ENCODE measurements around the gene DUSP3. TPM values are rescaled to one million over a fixed set of nuclear protein-coding genes. Genes with fewer than 3 reads are reported as not detected.
A peak's percentile ranks its signal among the peaks of the same experiment; 100 is the strongest.

DUSP3 gene
- total and polyA plus RNA-seq, 11 donors = 208 to 363 (median 267) TPM

GRCh38 chr17:43769426-43769825 lies 9.4 kb downstream of the DUSP3 start:
- 91 to 93% (median 92%) methylated on average over 15 to 16 of the region's 16 CpGs for WGBS, 4 donors
- H3K9me3 ChIP-seq = no peaks in the 10 kb centered on the region
- H3K36me3 ChIP-seq = peaks cover 0 to 93% (median 79%) of the 10 kb centered on the region in 9 donors
- ATAC-seq (peak in 3 of 4 donors; percentile 1 to 4 (median 2)), DNase-seq (no peak)
- no peak for TF ChIP-seq POLR2A (IDR thresholded peaks at IDR 0.05)
- TF ChIP-seq, protein P1, sequence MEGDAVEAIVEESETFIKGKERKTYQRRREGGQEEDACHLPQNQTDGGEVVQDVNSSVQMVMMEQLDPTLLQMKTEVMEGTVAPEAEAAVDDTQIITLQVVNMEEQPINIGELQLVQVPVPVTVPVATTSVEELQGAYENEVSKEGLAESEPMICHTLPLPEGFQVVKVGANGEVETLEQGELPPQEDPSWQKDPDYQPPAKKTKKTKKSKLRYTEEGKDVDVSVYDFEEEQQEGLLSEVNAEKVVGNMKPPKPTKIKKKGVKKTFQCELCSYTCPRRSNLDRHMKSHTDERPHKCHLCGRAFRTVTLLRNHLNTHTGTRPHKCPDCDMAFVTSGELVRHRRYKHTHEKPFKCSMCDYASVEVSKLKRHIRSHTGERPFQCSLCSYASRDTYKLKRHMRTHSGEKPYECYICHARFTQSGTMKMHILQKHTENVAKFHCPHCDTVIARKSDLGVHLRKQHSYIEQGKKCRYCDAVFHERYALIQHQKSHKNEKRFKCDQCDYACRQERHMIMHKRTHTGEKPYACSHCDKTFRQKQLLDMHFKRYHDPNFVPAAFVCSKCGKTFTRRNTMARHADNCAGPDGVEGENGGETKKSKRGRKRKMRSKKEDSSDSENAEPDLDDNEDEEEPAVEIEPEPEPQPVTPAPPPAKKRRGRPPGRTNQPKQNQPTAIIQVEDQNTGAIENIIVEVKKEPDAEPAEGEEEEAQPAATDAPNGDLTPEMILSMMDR (IDR thresholded peaks at IDR 0.05) = no peak
- H3K27me3 ChIP-seq = no peaks in the 10 kb centered on the region
- H3K27ac ChIP-seq = peak overlapping the region in 8 of 12 donors; percentile 20 to 81 (median 58)
- intact Hi-C loops (cut with DNase I) = loop anchor here in 2 of 10 donors (10.0 kb wide), 1 partner anchor 195 kb away; no protein-coding TSS in a partner anchor
- no peak overlapping the region for H3K4me3 ChIP-seq
- peaks cover 0 to 90% (median 31%) of the 10 kb centered on the region in 12 donors for H3K4me1 ChIP-seq

DNA sequence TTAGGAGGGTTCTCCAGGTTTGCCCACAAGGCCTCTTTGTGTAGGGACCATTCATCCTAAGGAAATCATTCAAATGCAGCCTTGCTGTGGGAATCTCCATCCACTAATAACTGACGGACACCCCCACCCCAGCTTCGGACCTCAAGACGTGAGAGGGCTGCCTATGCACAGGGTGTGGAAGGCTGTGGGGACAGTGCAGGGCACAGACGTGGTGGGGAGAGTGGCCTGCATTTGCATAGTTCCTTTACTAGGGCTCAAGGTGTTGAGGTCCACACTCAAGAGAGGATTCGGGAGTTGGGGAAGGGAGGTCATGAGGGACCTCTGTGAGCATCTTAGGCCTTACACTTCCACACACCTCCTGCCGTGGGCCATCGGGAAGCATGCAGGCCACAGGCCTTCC lies 9.8 kb downstream of the DUSP3 start:
- intact Hi-C loops (cut with DNase I) = loop anchor here in 2 of 10 donors (10.0 kb wide), 1 partner anchor 194 kb away; no protein-coding TSS in a partner anchor
- Histone ChIP-seq H3K4me3 (no peak overlapping the region), H3K9me3 (no peaks in the 10 kb centered on the region), H3K36me3 (peaks cover 0 to 88% (median 76%) of the 10 kb centered on the region in 9 donors), H3K27ac (peak overlapping the region in 9 of 12 donors; percentile 29 to 81 (median 53)), H3K4me1 (peaks cover 0 to 89% (median 31%) of the 10 kb centered on the region in 12 donors), H3K27me3 (no peaks in the 10 kb centered on the region)
- WGBS, 4 donors = 83 to 91% (median 87%) methylated on average over 7 of the region's 7 CpGs
- TF ChIP-seq, protein P1 (IDR thresholded peaks at IDR 0.05) = no peak
- TF ChIP-seq POLR2A (IDR thresholded peaks at IDR 0.05) = no peak
- peak in 2 of 4 donors; percentile 4 for ATAC-seq
- no peak for DNase-seq

- Histone ChIP-seq H3K4me1 (peaks cover 0 to 83% (median 29%) of the 10 kb centered on the region in 12 donors), H3K9me3 (no peaks in the 10 kb centered on the region), H3K27me3 (no peaks in the 10 kb centered on the region), H3K4me3 (no peak overlapping the region), H3K36me3 (peaks cover 0 to 83% (median 71%) of the 10 kb centered on the region in 9 donors), H3K27ac (peak overlapping the region in 8 of 12 donors; percentile 30 to 81 (median 58))
- peak in 4 of 5 donors; percentile 68 to 84 (median 78) for DNase-seq
- peak; percentile 61 to 85 (median 78) for ATAC-seq
- intact Hi-C loops (cut with DNase I) = loop anchor here in 2 of 10 donors (10.0 kb wide), 1 partner anchor 194 kb away; no protein-coding TSS in a partner anchor
- 19 to 38% (median 28%) methylated on average over 9 of the region's 9 CpGs for WGBS, 4 donors
- TF ChIP-seq, protein P1 (IDR thresholded peaks at IDR 0.05) = no peak
- no peak for TF ChIP-seq POLR2A (IDR thresholded peaks at IDR 0.05)
Observed at GRCh38 chr17:43768382-43768781, 10.4 kb downstream of the DUSP3 start.

DNA sequence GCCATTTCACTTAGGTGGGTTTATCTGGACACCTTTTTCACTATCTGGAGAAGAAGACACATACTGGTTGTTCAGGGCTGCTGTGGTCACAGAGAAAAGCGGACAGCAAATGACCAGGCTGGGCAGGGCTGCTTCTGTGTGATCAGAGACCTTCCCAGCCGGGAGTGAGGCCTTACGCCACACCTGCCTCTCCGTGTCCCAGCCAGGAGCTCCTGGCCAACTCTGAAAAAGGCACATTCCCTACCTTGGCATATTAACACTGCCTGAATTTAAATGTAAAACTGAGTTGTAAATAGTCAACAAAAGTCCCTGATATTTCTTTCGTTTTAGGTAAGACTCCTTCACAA lies 11.1 kb downstream of the DUSP3 start:
- ATAC-seq = no peak
- WGBS, 4 donors = 62 to 82% (median 75%) methylated on average over 5 of the region's 5 CpGs

More for the DNA sequence above, 11.1 kb downstream of the DUSP3 start:
- H3K27me3 ChIP-seq = no peaks in the 10 kb centered on the region
- peaks cover 0 to 76% (median 64%) of the 10 kb centered on the region in 9 donors for H3K36me3 ChIP-seq
- no peak for DNase-seq
- H3K9me3 ChIP-seq = no peaks in the 10 kb centered on the region
- intact Hi-C loops (cut with DNase I) = loop anchor here in 2 of 10 donors (10.0 kb wide), 1 partner anchor 193 kb away; no protein-coding TSS in a partner anchor
- H3K27ac ChIP-seq = peak overlapping the region in 6 of 12 donors; percentile 30 to 81 (median 52)
- TF ChIP-seq, protein P1 (IDR thresholded peaks at IDR 0.05) = no peak
- TF ChIP-seq POLR2A (IDR thresholded peaks at IDR 0.05) = no peak
- peaks cover 0 to 76% (median 29%) of the 10 kb centered on the region in 12 donors for H3K4me1 ChIP-seq
- no peak overlapping the region for H3K4me3 ChIP-seq

Measured in heart left ventricle (tissue), 16 donors.